Thymus (tissue), 14 donors: Measurements from ENCODE around the gene WFS1. TPM values are rescaled to one million over a fixed set of nuclear protein-coding genes. Genes with fewer than 3 reads are reported as not detected.

Source experiments
- DNase-seq, 9 donors: peaks; one replicate each; pipeline ENCODE4 v3.0.0-alpha.2; 2013; ENCODE audit warnings: low spot score in 9 of 9, low read depth in 6 of 9, missing footprints in 1 of 9
- H3K27ac ChIP-seq, 2 donors: one replicate each; pipeline ENCODE4 v1.5.1; 2013; ENCODE audit warnings: control low read depth in 1 of 2, low read depth in 1 of 2, low read length in 1 of 2, mild to moderate bottlenecking in 1 of 2, moderate library complexity in 1 of 2
- H3K27me3 ChIP-seq, 2 donors: one replicate each; pipeline ENCODE4 v1.5.1; 2013; ENCODE audit warnings: low read length in 1 of 2; ENCODE audit not compliant: control insufficient read depth in 2 of 2, insufficient read depth in 1 of 2
- H3K36me3 ChIP-seq, 2 donors: one replicate each; pipeline ENCODE4 v1.5.1; 2013; ENCODE audit warnings: low read length in 1 of 2, mild to moderate bottlenecking in 1 of 2, moderate library complexity in 1 of 2; ENCODE audit not compliant: control insufficient read depth in 2 of 2, insufficient read depth in 2 of 2
- H3K4me1 ChIP-seq, 2 donors: one replicate each; pipeline ENCODE4 v1.5.1; 2013; ENCODE audit warnings: low read length in 2 of 2; ENCODE audit not compliant: control insufficient read depth in 2 of 2, insufficient read depth in 2 of 2
- H3K4me3 ChIP-seq, 2 donors: one replicate each; pipeline ENCODE4 v1.5.1; 2013; ENCODE audit warnings: low read length in 2 of 2, control low read depth in 1 of 2, mild to moderate bottlenecking in 1 of 2
- H3K9me3 ChIP-seq, 2 donors: one replicate each; pipeline ENCODE4 v1.5.1; 2013; ENCODE audit warnings: low read length in 1 of 2, mild to moderate bottlenecking in 1 of 2; ENCODE audit not compliant: control insufficient read depth in 2 of 2, insufficient read depth in 1 of 2
- WGBS: extraction: QIAGEN DNeasy Blood & Tissue Kit; methylation state at CpG from one replicate; pipeline ENCODE4 v1.1.7; 2013; 5-methylcytosine and 5-hydroxymethylcytosine counted together
- long read RNA-seq, 10 donors: transcript quantifications; one replicate each; lab custom pipeline, GENCODE V29; 2026
- polyA plus RNA-seq: library from polyadenylated mRNA; stranded (reverse); fragments of 200-250 nt; gene quantifications from one replicate; pipeline ENCODE4 v1.2.3, GENCODE V29; 2013
- total RNA-seq: library from RNA; stranded (reverse); fragments of 120-200 nt; gene quantifications from one replicate; pipeline ENCODE4 v1.2.4, GENCODE V29; 2013
- donor health status: healthy.

The WFS1 gene, protein sequence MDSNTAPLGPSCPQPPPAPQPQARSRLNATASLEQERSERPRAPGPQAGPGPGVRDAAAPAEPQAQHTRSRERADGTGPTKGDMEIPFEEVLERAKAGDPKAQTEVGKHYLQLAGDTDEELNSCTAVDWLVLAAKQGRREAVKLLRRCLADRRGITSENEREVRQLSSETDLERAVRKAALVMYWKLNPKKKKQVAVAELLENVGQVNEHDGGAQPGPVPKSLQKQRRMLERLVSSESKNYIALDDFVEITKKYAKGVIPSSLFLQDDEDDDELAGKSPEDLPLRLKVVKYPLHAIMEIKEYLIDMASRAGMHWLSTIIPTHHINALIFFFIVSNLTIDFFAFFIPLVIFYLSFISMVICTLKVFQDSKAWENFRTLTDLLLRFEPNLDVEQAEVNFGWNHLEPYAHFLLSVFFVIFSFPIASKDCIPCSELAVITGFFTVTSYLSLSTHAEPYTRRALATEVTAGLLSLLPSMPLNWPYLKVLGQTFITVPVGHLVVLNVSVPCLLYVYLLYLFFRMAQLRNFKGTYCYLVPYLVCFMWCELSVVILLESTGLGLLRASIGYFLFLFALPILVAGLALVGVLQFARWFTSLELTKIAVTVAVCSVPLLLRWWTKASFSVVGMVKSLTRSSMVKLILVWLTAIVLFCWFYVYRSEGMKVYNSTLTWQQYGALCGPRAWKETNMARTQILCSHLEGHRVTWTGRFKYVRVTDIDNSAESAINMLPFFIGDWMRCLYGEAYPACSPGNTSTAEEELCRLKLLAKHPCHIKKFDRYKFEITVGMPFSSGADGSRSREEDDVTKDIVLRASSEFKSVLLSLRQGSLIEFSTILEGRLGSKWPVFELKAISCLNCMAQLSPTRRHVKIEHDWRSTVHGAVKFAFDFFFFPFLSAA
- total RNA-seq: 1.5 TPM
- polyA plus RNA-seq: 5.1 TPM
- long read RNA-seq, donor 1, partial matches to known transcripts: 0 of 3 reads
- long read RNA-seq, donor 1, other reads (novel, unspliced or antisense): 0 of 3 reads
- long read RNA-seq, donor 2: 0 reads
- long read RNA-seq, donor 3, partial matches to known transcripts: 0 of 4 reads
- long read RNA-seq, donor 3, other reads (novel, unspliced or antisense): 0 of 4 reads
- long read RNA-seq, donor 4: 0 reads
- long read RNA-seq, donor 5, partial matches to known transcripts: 0 of 3 reads
- long read RNA-seq, donor 5, other reads (novel, unspliced or antisense): 0 of 3 reads
- long read RNA-seq, donor 6, partial matches to known transcripts: 0 of 1 reads
- long read RNA-seq, donor 6, other reads (novel, unspliced or antisense): 0 of 1 reads
- long read RNA-seq, donor 7, partial matches to known transcripts: 0 of 2 reads
- long read RNA-seq, donor 7, other reads (novel, unspliced or antisense): 0 of 2 reads
- long read RNA-seq, donor 8, partial matches to known transcripts: 0 of 3 reads
- long read RNA-seq, donor 8, other reads (novel, unspliced or antisense): 0 of 3 reads
- long read RNA-seq, donor 9: 0 reads
- long read RNA-seq, donor 10, partial matches to known transcripts: 0 of 2 reads
- long read RNA-seq, donor 10, other reads (novel, unspliced or antisense): 0 of 2 reads

DNA sequence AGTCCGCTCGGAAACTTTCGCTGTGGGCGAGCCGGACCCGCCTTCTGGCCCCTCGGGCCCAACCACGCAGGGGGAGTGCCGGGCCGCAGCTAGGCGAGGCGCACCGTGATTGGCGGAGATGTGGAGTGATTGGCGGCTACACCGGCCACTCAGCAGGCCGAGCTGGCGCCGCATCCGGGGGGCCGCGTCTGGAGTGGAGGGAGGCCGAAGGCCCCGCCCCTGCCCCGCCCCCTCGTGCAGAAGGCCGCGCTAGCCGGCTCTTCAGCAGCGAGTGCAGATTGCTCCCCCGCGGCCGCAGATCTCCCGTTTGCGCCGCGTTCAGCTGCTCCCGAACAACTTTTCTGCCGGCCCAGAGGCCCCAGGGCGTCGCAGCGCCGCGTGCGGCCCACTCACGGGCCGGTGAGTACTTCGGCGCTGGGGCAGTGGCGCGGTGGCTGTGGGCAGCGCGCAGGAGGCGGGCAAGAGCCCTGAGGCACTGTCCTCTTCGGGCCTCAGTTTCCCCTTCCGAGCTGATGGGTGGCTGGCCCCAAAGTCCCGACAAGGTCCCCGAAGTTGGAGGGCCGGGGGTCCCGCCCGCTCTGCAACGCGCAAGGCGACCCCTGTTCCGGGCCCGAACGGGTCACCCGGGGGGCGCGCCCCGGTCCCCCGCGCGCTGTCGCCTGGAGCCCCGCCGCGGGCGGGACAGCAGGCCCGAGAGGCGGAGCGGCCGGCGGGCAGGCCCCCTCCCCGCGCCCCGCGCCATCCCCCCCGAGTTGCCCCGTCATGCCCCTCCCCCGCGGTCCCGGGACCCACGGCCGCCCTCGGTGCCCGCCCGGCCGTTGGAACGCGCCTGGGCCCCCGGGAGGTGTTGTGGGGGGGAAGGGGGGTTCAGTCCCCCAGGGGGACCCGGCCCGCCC lies at the start of gene WFS1:
WFS1 (plus strand) TSS at position 235 of the 896 bp plus-strand sequence. CDS start 7,606 bp downstream, outside the sequence.
- Histone ChIP-seq H3K4me3 (peak within 1 kb of the TSS; percentile 44 to 75), H3K4me1 (peaks cover 0 to 8% of the 10 kb centered on the region in 2 donors), H3K27ac (no peak within 1 kb of the TSS), H3K9me3 (no peaks in the 10 kb centered on the region), H3K27me3 (peaks cover 16 to 41% of the 10 kb centered on the region in 2 donors), H3K36me3 (no peaks in the 10 kb centered on the region)
- WGBS: 1% methylated on average over 104 of the region's 104 CpGs
- DNase-seq: peak; percentile 71 to 97 (median 89)

GRCh38 chr4:6221301-6221850 lies 48.3 kb upstream of the WFS1 start:
- no peaks in the 10 kb centered on the region for H3K36me3 ChIP-seq
- DNase-seq: no peak
- H3K27me3 ChIP-seq: peaks cover 3 to 29% of the 10 kb centered on the region in 2 donors
- no peak overlapping the region for H3K4me3 ChIP-seq
- WGBS: 25% methylated on average over 16 of the region's 16 CpGs
- peaks cover 5 to 7% of the 10 kb centered on the region in 2 donors for H3K9me3 ChIP-seq
- no peaks in the 10 kb centered on the region for H3K4me1 ChIP-seq
- no peak overlapping the region for H3K27ac ChIP-seq

GRCh38 chr4:6221851-6222760 lies 47.5 kb upstream of the WFS1 start:
- H3K27ac ChIP-seq: no peak overlapping the region
- no peak overlapping the region for H3K4me3 ChIP-seq
- H3K4me1 ChIP-seq: no peaks in the 10 kb centered on the region
- peaks cover 3 to 29% of the 10 kb centered on the region in 2 donors for H3K27me3 ChIP-seq
- WGBS: 21% methylated on average over 84 of the region's 84 CpGs
- peaks cover 5 to 7% of the 10 kb centered on the region in 2 donors for H3K9me3 ChIP-seq
- no peak for DNase-seq
- no peaks in the 10 kb centered on the region for H3K36me3 ChIP-seq

- Histone ChIP-seq H3K27ac (no peak overlapping the region), H3K36me3 (no peaks in the 10 kb centered on the region), H3K4me1 (no peaks in the 10 kb centered on the region), H3K4me3 (no peak overlapping the region), H3K27me3 (peaks cover 3 to 29% of the 10 kb centered on the region in 2 donors), H3K9me3 (peaks cover 5 to 7% of the 10 kb centered on the region in 2 donors)
- DNase-seq: no peak
- WGBS: 69% methylated on average over 10 of the region's 10 CpGs
Observed at GRCh38 chr4:6222761-6223292, 46.8 kb upstream of the WFS1 start.

- H3K4me3 ChIP-seq: no peak overlapping the region
- no peaks in the 10 kb centered on the region for H3K4me1 ChIP-seq
- DNase-seq: no peak
- H3K9me3 ChIP-seq: peaks cover 5 to 7% of the 10 kb centered on the region in 2 donors
- H3K36me3 ChIP-seq: no peaks in the 10 kb centered on the region
- H3K27me3 ChIP-seq: peaks cover 3 to 29% of the 10 kb centered on the region in 2 donors
- H3K27ac ChIP-seq: no peak overlapping the region
- 77% methylated on average over 3 of the region's 3 CpGs for WGBS
Observed at GRCh38 chr4:6224735-6225134, 44.9 kb upstream of the WFS1 start.

- DNase-seq: peak in 3 of 9 donors; percentile 5 to 26 (median 24)
- H3K4me3 ChIP-seq: no peak overlapping the region
- H3K27me3 ChIP-seq: peaks cover 3 to 28% of the 10 kb centered on the region in 2 donors
- peaks cover 5 to 7% of the 10 kb centered on the region in 2 donors for H3K9me3 ChIP-seq
- H3K4me1 ChIP-seq: no peaks in the 10 kb centered on the region
- no peaks in the 10 kb centered on the region for H3K36me3 ChIP-seq
- WGBS: 48% methylated on average over 7 of the region's 7 CpGs
- no peak overlapping the region for H3K27ac ChIP-seq
Observed at GRCh38 chr4:6225469-6225868, 44.2 kb upstream of the WFS1 start.

DNA sequence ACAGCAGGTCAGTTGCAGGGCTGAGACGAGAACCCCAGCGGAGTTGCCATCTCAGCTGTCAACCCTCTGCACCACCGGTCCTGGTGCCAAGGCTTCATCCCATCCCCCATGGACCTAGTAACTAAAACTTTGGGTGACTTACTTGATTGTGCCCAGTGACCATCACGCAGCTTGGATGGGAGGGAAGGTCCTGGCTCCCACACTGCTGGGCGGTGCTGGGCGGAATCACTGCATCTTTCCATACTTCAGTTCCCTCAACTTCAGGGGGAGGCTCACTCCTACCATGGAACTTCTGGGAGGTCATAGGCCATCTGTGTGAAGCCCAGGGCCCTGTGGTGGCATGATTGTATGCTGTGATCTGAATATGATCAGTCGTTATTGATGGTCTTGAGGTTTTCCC lies 43.1 kb upstream of the WFS1 start:
- no peak overlapping the region for H3K4me3 ChIP-seq
- peaks cover 5 to 7% of the 10 kb centered on the region in 2 donors for H3K9me3 ChIP-seq
- peaks cover 3 to 18% of the 10 kb centered on the region in 2 donors for H3K27me3 ChIP-seq
- 87% methylated on average over 7 of the region's 7 CpGs for WGBS
- no peaks in the 10 kb centered on the region for H3K4me1 ChIP-seq
- H3K36me3 ChIP-seq: no peaks in the 10 kb centered on the region
- DNase-seq: no peak
- no peak overlapping the region for H3K27ac ChIP-seq
